ACC112 (cell line): ENCODE measurements around the gene STAT3.

Source experiments
- H2AFZ ChIP-seq: fragments of 200-600 bp; sonication (generic); one replicate; pipeline ENCODE4 v1.6.0; 2017; ENCODE audit warnings: antibody characterized with exemption, low read length; ENCODE audit not compliant: unreplicated experiment
- H3K27ac ChIP-seq: fragments of 200-600 bp; sonication (generic); 2 replicates; pipeline ENCODE4 v1.5.1; 2014; ENCODE audit warnings: low read depth, mild to moderate bottlenecking, antibody characterized with exemption, low read length, moderate library complexity
- H3K27me3 ChIP-seq: fragments of 200-600 bp; sonication (generic); 2 replicates; pipeline ENCODE4 v1.6.1; 2014; ENCODE audit warnings: mild to moderate bottlenecking, antibody characterized with exemption, low read length, moderate library complexity, mixed read lengths; ENCODE audit not compliant: insufficient read depth
- H3K36me3 ChIP-seq: fragments of 200-600 bp; sonication (generic); 2 replicates; pipeline ENCODE4 v1.6.1; 2016; ENCODE audit warnings: mild to moderate bottlenecking, antibody characterized with exemption, low read length, moderate library complexity, mixed read lengths; ENCODE audit not compliant: insufficient read depth
- H3K4me1 ChIP-seq: fragments of 200-600 bp; sonication (generic); one replicate; pipeline ENCODE4 v1.6.1; 2016; ENCODE audit warnings: low read length, mixed read lengths; ENCODE audit not compliant: insufficient read depth, unreplicated experiment, control insufficient read depth
- H3K4me3 ChIP-seq: fragments of 200-600 bp; sonication (generic); 2 replicates; pipeline ENCODE4 v1.5.1; 2014; ENCODE audit warnings: mild to moderate bottlenecking, low read depth, low read length
- H3K79me2 ChIP-seq: fragments of 200-600 bp; sonication (generic); one replicate; pipeline ENCODE4 v1.6.0; 2016; ENCODE audit warnings: low read length; ENCODE audit not compliant: control insufficient read depth, unreplicated experiment, insufficient read depth

Gene STAT3

DNA sequence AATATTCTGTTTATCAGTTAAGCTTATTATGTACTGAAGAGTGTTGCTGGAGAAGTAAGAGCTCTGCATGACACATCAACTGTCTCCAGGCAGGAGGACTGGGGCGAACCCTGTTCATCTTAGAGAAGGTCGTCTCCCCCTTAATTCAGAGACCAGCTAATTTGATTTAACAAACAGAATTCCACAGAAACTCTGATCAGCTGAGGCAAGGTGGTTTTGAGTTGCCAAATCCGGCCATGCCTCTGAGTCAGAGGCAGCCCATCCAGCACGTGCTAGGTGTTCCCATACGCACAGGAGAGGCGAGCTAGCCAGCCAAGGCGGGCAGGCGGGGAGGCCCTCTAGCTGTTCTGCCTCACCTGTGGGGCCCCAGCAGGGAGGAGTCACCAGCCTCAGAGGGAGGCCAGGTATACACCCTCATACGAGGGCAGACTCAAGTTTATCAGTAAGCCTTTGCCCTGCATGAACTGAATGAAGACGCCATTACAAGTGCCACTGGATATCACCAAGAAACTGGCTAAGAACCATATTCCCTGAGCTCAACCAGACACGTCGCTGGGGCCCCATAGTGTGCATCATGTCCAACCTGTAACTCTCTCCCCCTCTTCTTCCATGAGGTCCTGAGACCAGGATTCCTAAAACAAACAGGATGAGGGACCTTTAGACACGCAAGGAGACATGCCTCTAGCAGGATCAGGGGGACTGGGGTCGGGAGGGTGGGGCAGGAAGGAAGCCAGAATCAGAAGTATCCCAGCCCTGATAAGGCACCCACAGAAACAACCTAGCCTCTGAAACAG, 74.3 kb downstream of the STAT3 start:
- H3K4me1 ChIP-seq: peaks cover 14% of the 10 kb centered on the region
- no peaks in the 10 kb centered on the region for H3K79me2 ChIP-seq
- H3K27me3 ChIP-seq: no peaks in the 10 kb centered on the region
- H2AFZ ChIP-seq: no peak overlapping the region
- H3K36me3 ChIP-seq: peaks cover 5% of the 10 kb centered on the region; the same call in 1 of the 2 replicates
- no peak overlapping the region for H3K27ac ChIP-seq
- H3K4me3 ChIP-seq: no peak overlapping the region

GRCh38 chr17:42313389-42313772, 74.9 kb downstream of the STAT3 start:
- Histone ChIP-seq H3K36me3 (peaks cover 5% of the 10 kb centered on the region; the same call in 1 of the 2 replicates), H3K27me3 (no peaks in the 10 kb centered on the region), H3K79me2 (no peaks in the 10 kb centered on the region), H3K27ac (no peak overlapping the region), H3K4me3 (no peak overlapping the region), H3K4me1 (peaks cover 14% of the 10 kb centered on the region), H2AFZ (no peak overlapping the region)

DNA sequence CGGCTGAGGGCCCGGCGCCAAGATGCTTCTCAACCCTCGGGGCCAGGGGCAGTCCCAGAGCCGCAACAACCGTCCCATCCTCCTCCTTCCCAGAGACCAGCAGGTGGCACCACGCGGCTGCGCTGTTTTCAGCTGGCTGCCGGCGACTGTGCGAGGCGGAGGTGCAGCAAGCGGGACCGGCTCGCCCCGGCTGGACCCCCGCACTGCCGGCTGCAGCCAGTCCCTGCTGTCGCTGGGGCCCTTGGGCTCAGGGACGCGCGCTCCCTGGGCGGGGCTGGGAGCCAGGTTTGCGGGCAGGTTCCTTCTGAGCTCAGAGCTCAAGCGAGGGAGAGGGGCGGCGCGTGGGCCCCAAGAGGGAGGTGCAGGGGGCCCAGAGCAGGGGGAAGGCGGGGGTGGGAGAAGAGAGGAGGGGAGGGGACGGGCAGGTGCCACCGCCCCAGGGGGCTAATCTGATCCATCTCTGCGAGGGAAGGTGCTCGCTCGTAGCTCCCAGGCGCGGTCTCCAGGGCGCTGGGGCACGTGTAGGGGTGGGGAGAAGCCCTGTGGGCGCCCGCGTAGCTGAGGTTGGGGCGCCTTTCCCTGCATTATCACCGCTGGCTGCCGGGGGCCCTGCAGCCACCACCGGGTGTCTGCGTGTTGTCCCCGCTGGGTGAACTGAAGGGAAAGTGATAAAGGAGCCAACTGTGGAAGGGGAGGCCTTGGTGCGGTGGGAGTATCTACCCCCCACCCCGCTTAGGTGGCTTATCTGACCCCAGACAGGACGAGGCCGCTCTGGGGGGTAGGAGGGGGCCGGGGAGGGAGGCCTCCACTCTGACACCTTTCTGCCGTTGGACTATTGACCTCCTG, 75.7 kb downstream of the STAT3 start:
- Histone ChIP-seq H3K4me1 (peaks cover 14% of the 10 kb centered on the region), H3K4me3 (no peak overlapping the region), H3K27me3 (no peaks in the 10 kb centered on the region), H3K27ac (no peak overlapping the region), H2AFZ (no peak overlapping the region), H3K36me3 (peaks cover 3% of the 10 kb centered on the region; the same call in 1 of the 2 replicates), H3K79me2 (no peaks in the 10 kb centered on the region)

DNA sequence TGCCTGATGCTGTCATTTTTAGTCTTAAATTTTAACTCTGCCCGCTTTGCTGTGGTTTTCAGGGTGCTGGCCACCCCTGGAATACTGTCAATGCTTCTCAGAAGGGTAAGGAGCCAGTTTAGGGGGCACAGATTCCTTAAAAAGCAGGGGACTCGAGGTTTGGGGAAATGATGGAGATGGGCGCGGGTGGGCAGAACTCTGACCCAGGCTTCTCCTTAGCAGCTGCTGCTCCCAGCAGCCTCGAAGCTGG, 76.3 kb downstream of the STAT3 start:
- no peaks in the 10 kb centered on the region for H3K79me2 ChIP-seq
- H3K4me3 ChIP-seq: no peak overlapping the region
- no peaks in the 10 kb centered on the region for H3K36me3 ChIP-seq
- peak overlapping the region; percentile 3; the same call in 1 of the 2 replicates for H3K27ac ChIP-seq
- peaks cover 14% of the 10 kb centered on the region for H3K4me1 ChIP-seq
- no peak overlapping the region for H2AFZ ChIP-seq
- no peaks in the 10 kb centered on the region for H3K27me3 ChIP-seq

- H3K27me3 ChIP-seq: no peaks in the 10 kb centered on the region
- no peak overlapping the region for H3K4me3 ChIP-seq
- H3K4me1 ChIP-seq: peaks cover 14% of the 10 kb centered on the region
- H3K27ac ChIP-seq: peak overlapping the region; percentile 3; the same call in 1 of the 2 replicates
- H3K79me2 ChIP-seq: no peaks in the 10 kb centered on the region
- H3K36me3 ChIP-seq: no peaks in the 10 kb centered on the region
- no peak overlapping the region for H2AFZ ChIP-seq
These were observed 76.8 kb downstream of the STAT3 start for GRCh38 chr17:42311240-42312034.

DNA sequence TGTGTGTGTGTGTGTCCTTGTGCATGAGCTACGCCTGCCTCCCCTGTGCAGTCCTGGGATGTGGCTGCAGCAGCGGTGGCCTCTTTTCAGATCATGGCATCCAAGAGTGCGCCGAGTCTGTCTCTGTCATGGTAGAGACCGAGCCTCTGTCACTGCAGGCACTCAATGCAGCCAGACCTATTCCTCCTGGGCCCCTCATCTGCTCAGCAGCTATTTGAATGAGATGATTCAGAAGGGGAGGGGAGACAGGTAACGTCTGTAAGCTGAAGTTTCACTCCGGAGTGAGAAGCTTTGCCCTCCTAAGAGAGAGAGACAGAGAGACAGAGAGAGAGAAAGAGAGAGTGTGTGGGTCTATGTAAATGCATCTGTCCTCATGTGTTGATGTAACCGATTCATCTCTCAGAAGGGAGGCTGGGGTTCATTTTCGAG, 77.4 kb downstream of the STAT3 start:
- Histone ChIP-seq H3K27me3 (no peaks in the 10 kb centered on the region), H3K27ac (no peak overlapping the region), H3K79me2 (no peaks in the 10 kb centered on the region), H3K4me3 (no peak overlapping the region), H2AFZ (no peak overlapping the region), H3K4me1 (peaks cover 14% of the 10 kb centered on the region), H3K36me3 (no peaks in the 10 kb centered on the region)

GRCh38 chr17:42309986-42310786, 78.1 kb downstream of the STAT3 start:
- no peaks in the 10 kb centered on the region for H3K36me3 ChIP-seq
- H3K79me2 ChIP-seq: no peaks in the 10 kb centered on the region
- H3K27me3 ChIP-seq: no peaks in the 10 kb centered on the region
- H3K27ac ChIP-seq: no peak overlapping the region
- peaks cover 14% of the 10 kb centered on the region for H3K4me1 ChIP-seq
- H3K4me3 ChIP-seq: no peak overlapping the region
- no peak overlapping the region for H2AFZ ChIP-seq

- Histone ChIP-seq H3K4me3 (no peak overlapping the region), H2AFZ (no peak overlapping the region), H3K27ac (no peak overlapping the region), H3K36me3 (no peaks in the 10 kb centered on the region), H3K79me2 (no peaks in the 10 kb centered on the region), H3K4me1 (peaks cover 14% of the 10 kb centered on the region), H3K27me3 (no peaks in the 10 kb centered on the region)
These were observed 79.1 kb downstream of the STAT3 start for GRCh38 chr17:42309142-42309541.

GRCh38 chr17:42308446-42308845, 79.8 kb downstream of the STAT3 start:
- Histone ChIP-seq H3K27me3 (no peaks in the 10 kb centered on the region), H3K4me1 (peaks cover 14% of the 10 kb centered on the region), H3K79me2 (no peaks in the 10 kb centered on the region), H2AFZ (no peak overlapping the region), H3K4me3 (no peak overlapping the region), H3K27ac (no peak overlapping the region), H3K36me3 (no peaks in the 10 kb centered on the region)

GRCh38 chr17:42307362-42307927, 80.8 kb downstream of the STAT3 start:
- Histone ChIP-seq H3K79me2 (no peaks in the 10 kb centered on the region), H3K4me3 (no peak overlapping the region), H2AFZ (no peak overlapping the region), H3K4me1 (peaks cover 14% of the 10 kb centered on the region), H3K36me3 (no peaks in the 10 kb centered on the region), H3K27me3 (no peaks in the 10 kb centered on the region), H3K27ac (no peak overlapping the region)
